DOHH2 (cell line): ENCODE data around the gene BRIP1.

Source experiments
- H3F3A ChIP-seq: fragments of 200-600 bp; sonication (generic), shearing (Covaris generic); 2 replicates; pipeline ENCODE4 v1.6.0; 2016; ENCODE audit warnings: antibody characterized with exemption, mild to moderate bottlenecking; ENCODE audit not compliant: control insufficient read depth, insufficient read depth
- H3K27ac ChIP-seq: fragments of 200-600 bp; sonication (generic); 2 replicates; pipeline ENCODE4 v1.5.1; 2014; ENCODE audit warnings: low read depth, mild to moderate bottlenecking, low read length, moderate library complexity
- H3K27me3 ChIP-seq: fragments of 200-600 bp; sonication (generic); 2 replicates; pipeline ENCODE4 v1.6.1; 2014; ENCODE audit warnings: mild to moderate bottlenecking, low read length, mixed read lengths; ENCODE audit not compliant: control insufficient read depth
- H3K36me3 ChIP-seq: fragments of 200-600 bp; sonication (generic); 2 replicates; pipeline ENCODE4 v1.6.1; 2014; ENCODE audit warnings: mild to moderate bottlenecking, low read length, moderate library complexity, mixed read lengths; ENCODE audit not compliant: control insufficient read depth
- H3K4me1 ChIP-seq: fragments of 200-600 bp; sonication (generic); 2 replicates; pipeline ENCODE4 v1.6.1; 2014; ENCODE audit warnings: mild to moderate bottlenecking, low read length, mixed read lengths; ENCODE audit not compliant: control insufficient read depth
- H3K4me2 ChIP-seq: fragments of 200-600 bp; sonication (generic); 2 replicates; pipeline ENCODE4 v1.6.0; 2014; ENCODE audit warnings: mild to moderate bottlenecking, low read length, moderate library complexity
- H3K4me3 ChIP-seq: fragments of 200-600 bp; sonication (generic); 2 replicates; pipeline ENCODE4 v1.5.1; 2014; ENCODE audit warnings: mild to moderate bottlenecking, low read length, mixed read lengths
- H3K79me2 ChIP-seq: fragments of 200-600 bp; sonication (generic); 2 replicates; pipeline ENCODE4 v1.6.1; 2014; ENCODE audit warnings: mild to moderate bottlenecking, low read length, mixed read lengths; ENCODE audit not compliant: control insufficient read depth
- H3K9me2 ChIP-seq: fragments of 200-600 bp; sonication (generic); replicated peaks from 2 replicates; pipeline ENCODE4 v1.6.1; 2014; ENCODE audit warnings: mild to moderate bottlenecking, low read length, mixed read lengths; ENCODE audit not compliant: control insufficient read depth
- H3K9me3 ChIP-seq: fragments of 200-600 bp; sonication (generic); 2 replicates; pipeline ENCODE4 v1.6.1; 2014; ENCODE audit warnings: antibody characterized with exemption, low read length, mixed read lengths; ENCODE audit not compliant: control insufficient read depth, insufficient read depth
- H4K20me1 ChIP-seq: fragments of 200-600 bp; sonication (generic); 2 replicates; pipeline ENCODE4 v1.6.0; 2014; ENCODE audit warnings: low read depth, mild to moderate bottlenecking, antibody characterized with exemption, low read length, moderate library complexity; ENCODE audit not compliant: control insufficient read depth, insufficient read depth
- CTCF ChIP-seq: fragments of 200-600 bp; sonication (generic); IDR thresholded peaks from one replicate; pipeline ENCODE4 v1.5.1; 2014; ENCODE audit warnings: antibody characterized with exemption, mild to moderate bottlenecking, low read depth, low read length; ENCODE audit not compliant: poor library complexity, severe bottlenecking
- EZH2phosphoT487 ChIP-seq: fragments of 200-600 bp; sonication (generic); IDR thresholded peaks from 2 replicates; pipeline ENCODE4 v1.6.1; 2017; ENCODE audit warnings: borderline replicate concordance, mild to moderate bottlenecking, antibody characterized with exemption, low read length, moderate library complexity, mixed read lengths

Gene BRIP1

GRCh38 chr17:61794242-61794641, 69.1 kb downstream of the BRIP1 start:
- Histone ChIP-seq H3K9me2 (no peaks in the 10 kb centered on the region), H3K4me1 (peaks cover 5% of the 10 kb centered on the region; the same call in 1 of the 2 replicates), H3K9me3 (no peaks in the 10 kb centered on the region), H3K27ac (no peak overlapping the region), H3F3A (peaks cover 10% of the 10 kb centered on the region), H3K79me2 (0 out of 2 replicates have a peak, but pooled peaks cover 2% of the 10 kb centered on the region), H3K27me3 (no peaks in the 10 kb centered on the region), H4K20me1 (no peaks in the 10 kb centered on the region), H3K4me3 (no peak overlapping the region), H3K4me2 (no peak overlapping the region), H3K36me3 (peaks cover 83% of the 10 kb centered on the region)
- TF ChIP-seq CTCF, result no peak
- TF ChIP-seq EZH2phosphoT487, result no peak

GRCh38 chr17:61793565-61793964, 69.8 kb downstream of the BRIP1 start:
- 0 out of 2 replicates have a peak, but pooled peaks cover 2% of the 10 kb centered on the region for H3K79me2 ChIP-seq
- H3K36me3 ChIP-seq, result peaks cover 81% of the 10 kb centered on the region
- H3K9me2 ChIP-seq, result no peaks in the 10 kb centered on the region
- no peak overlapping the region for H3K4me2 ChIP-seq
- no peak overlapping the region for H3K27ac ChIP-seq
- no peaks in the 10 kb centered on the region for H3K27me3 ChIP-seq
- no peaks in the 10 kb centered on the region for H3K9me3 ChIP-seq
- H4K20me1 ChIP-seq, result no peaks in the 10 kb centered on the region
- H3K4me3 ChIP-seq, result no peak overlapping the region
- H3F3A ChIP-seq, result peaks cover 10% of the 10 kb centered on the region
- TF ChIP-seq EZH2phosphoT487 (no peak), CTCF (no peak)
- H3K4me1 ChIP-seq, result peaks cover 8% of the 10 kb centered on the region; the same call in 1 of the 2 replicates

- H3K27me3 ChIP-seq, result no peaks in the 10 kb centered on the region
- peaks cover 56% of the 10 kb centered on the region for H3K36me3 ChIP-seq
- no peak overlapping the region for H3K4me3 ChIP-seq
- no peaks in the 10 kb centered on the region for H3K9me3 ChIP-seq
- peaks cover 26% of the 10 kb centered on the region for H3K4me1 ChIP-seq
- no peaks in the 10 kb centered on the region for H4K20me1 ChIP-seq
- TF ChIP-seq CTCF (no peak), EZH2phosphoT487 (no peak)
- H3K79me2 ChIP-seq, result 0 out of 2 replicates have a peak, but pooled peaks cover 2% of the 10 kb centered on the region
- peaks cover 28% of the 10 kb centered on the region for H3F3A ChIP-seq
- H3K4me2 ChIP-seq, result no peak overlapping the region
- peak overlapping the region; percentile 46 for H3K27ac ChIP-seq
- H3K9me2 ChIP-seq, result no peaks in the 10 kb centered on the region
Measured at GRCh38 chr17:61789872-61790271, 73.5 kb downstream of the BRIP1 start.
